ENCODE results near the gene FANCM. TPM values are rescaled to one million over a fixed set of nuclear protein-coding genes. Genes with fewer than 3 reads are reported as not detected.

Gene FANCM
- total RNA-seq, 1 donor from 2014 or later, result 4.4 TPM

DNA sequence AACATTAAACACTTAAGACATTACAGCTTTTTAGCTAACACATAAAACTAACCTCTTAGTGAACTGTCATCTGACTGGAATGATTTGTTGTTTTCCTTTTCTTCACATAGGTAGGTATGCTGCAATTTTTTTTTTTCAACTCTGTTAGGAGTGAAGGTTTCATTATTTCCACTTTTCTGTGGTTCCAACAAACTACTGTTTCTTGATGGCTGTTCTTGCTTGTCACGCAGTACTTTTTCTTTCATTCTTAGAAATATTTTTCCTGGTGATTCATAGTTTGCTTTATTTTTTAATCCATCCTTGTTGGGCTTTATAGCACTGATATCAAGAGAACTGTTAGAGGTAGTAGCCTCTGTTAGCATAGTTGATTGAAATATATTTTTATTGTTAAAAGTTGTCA is 111.0 kb downstream of the FANCM start:
- peaks cover 1% of the 10 kb centered on the region for H3K36me3 Mint-ChIP-seq (ENCODE audit: unreplicated experiment)
- no peaks in the 10 kb centered on the region for H3K27me3 Mint-ChIP-seq (ENCODE audit: unreplicated experiment)
- TF ChIP-seq, protein P1, sequence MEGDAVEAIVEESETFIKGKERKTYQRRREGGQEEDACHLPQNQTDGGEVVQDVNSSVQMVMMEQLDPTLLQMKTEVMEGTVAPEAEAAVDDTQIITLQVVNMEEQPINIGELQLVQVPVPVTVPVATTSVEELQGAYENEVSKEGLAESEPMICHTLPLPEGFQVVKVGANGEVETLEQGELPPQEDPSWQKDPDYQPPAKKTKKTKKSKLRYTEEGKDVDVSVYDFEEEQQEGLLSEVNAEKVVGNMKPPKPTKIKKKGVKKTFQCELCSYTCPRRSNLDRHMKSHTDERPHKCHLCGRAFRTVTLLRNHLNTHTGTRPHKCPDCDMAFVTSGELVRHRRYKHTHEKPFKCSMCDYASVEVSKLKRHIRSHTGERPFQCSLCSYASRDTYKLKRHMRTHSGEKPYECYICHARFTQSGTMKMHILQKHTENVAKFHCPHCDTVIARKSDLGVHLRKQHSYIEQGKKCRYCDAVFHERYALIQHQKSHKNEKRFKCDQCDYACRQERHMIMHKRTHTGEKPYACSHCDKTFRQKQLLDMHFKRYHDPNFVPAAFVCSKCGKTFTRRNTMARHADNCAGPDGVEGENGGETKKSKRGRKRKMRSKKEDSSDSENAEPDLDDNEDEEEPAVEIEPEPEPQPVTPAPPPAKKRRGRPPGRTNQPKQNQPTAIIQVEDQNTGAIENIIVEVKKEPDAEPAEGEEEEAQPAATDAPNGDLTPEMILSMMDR (IDR thresholded peaks at IDR 0.05), result no peak
- H3K27ac Mint-ChIP-seq (ENCODE audit: unreplicated experiment), result no peak overlapping the region
- H3K4me3 Mint-ChIP-seq (ENCODE audit: unreplicated experiment), result peak overlapping the region; percentile 27
- H3K9me3 Mint-ChIP-seq (ENCODE audit: unreplicated experiment), result no peaks in the 10 kb centered on the region
- H3K4me1 Mint-ChIP-seq (ENCODE audit: unreplicated experiment), result peaks cover 22% of the 10 kb centered on the region
- DNase-seq (ENCODE audit: extremely low spot score, unreplicated experiment), result no peak

DNA sequence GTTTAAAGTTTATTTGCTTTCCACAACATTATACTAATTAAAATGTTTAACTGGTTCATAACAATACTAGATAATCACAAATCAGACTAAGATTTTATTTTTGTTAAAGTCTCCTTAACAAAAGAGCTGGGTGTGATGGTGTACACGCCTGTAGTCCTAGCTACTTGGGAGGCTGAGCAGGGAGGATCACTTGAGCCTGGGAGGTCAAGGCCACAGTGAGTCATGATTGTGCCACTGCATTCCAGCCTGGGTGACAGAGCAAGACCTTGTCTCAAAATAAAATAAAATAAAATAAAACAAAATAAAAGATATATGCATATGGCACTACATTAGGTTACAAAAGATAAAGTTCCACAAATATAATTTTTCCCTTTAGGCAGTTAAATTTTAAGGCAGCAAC is 111.7 kb downstream of the FANCM start:
- TF ChIP-seq, protein P1 (IDR thresholded peaks at IDR 0.05), result no peak
- Mint-ChIP-seq H3K4me3 (ENCODE audit: unreplicated experiment) (no peak overlapping the region), H3K4me1 (ENCODE audit: unreplicated experiment) (peaks cover 27% of the 10 kb centered on the region)

DNA sequence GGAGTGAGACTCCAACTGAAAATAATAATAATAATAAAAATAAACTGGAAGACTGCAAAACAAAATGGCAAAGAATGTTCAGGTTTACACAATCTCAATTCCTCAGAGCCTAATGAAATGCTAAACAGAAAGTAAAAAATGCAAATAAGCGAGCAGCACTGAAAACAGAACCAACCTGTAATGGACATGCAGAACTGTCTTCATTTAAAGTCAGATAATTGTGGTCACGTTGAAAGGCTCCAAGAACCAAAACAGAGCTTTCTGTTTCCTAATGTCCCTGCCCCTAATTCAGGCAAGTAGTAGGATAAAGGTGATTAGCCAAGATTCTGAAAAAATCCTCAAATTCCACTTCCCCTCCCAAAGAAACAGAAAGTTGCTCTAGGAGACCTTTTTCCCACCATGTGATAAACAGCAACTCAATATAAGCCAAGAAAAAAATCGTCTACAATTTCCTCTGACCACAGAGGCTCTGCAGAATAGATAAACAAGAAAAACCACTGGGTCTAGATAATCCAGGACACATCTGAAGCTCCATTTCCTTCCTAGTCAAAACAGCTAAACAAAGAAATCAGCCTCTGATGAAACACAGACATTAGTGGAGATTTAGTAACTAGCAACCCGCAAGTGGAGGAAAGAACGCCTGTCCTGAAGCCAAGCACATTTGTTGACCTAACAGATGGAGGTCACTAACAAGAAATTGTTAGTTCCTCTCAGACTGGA is 114.3 kb downstream of the FANCM start:
- no peaks in the 10 kb centered on the region for H3K9me3 Mint-ChIP-seq (ENCODE audit: unreplicated experiment)
- no peaks in the 10 kb centered on the region for H3K36me3 Mint-ChIP-seq (ENCODE audit: unreplicated experiment)
- H3K4me3 Mint-ChIP-seq (ENCODE audit: unreplicated experiment), result peak overlapping the region; percentile 46
- peak overlapping the region; percentile 86 for H3K27ac Mint-ChIP-seq (ENCODE audit: unreplicated experiment)
- no peak for DNase-seq (ENCODE audit: extremely low spot score, unreplicated experiment)
- no peaks in the 10 kb centered on the region for H3K27me3 Mint-ChIP-seq (ENCODE audit: unreplicated experiment)
- TF ChIP-seq, protein P1 (IDR thresholded peaks at IDR 0.05), result no peak
- peaks cover 25% of the 10 kb centered on the region for H3K4me1 Mint-ChIP-seq (ENCODE audit: unreplicated experiment)

More for the DNA sequence above, 111.7 kb downstream of the FANCM start:
- no peak for DNase-seq (ENCODE audit: extremely low spot score, unreplicated experiment)
- Mint-ChIP-seq H3K27me3 (ENCODE audit: unreplicated experiment) (no peaks in the 10 kb centered on the region), H3K36me3 (ENCODE audit: unreplicated experiment) (no peaks in the 10 kb centered on the region), H3K27ac (ENCODE audit: unreplicated experiment) (no peak overlapping the region), H3K9me3 (ENCODE audit: unreplicated experiment) (no peaks in the 10 kb centered on the region)

Other genes starting within 250 kb of the FANCM start
- gene KLHL28, start 174.0 kb upstream of the FANCM start, total RNA-seq, result 15.3 and 18.1 TPM in 2 replicates
- 20.7 and 22.0 TPM in 2 replicates for gene TOGARAM1, start 173.7 kb upstream of the FANCM start, total RNA-seq
- gene PRPF39, start 51.8 kb upstream of the FANCM start, total RNA-seq, result 41.7 and 44.5 TPM in 2 replicates
- gene FKBP3, start 1.4 kb upstream of the FANCM start, total RNA-seq, result 50.2 and 55.6 TPM in 2 replicates
- 14.2 and 14.3 TPM in 2 replicates for gene MIS18BP1, start 117.3 kb downstream of the FANCM start, total RNA-seq